ENCODE results near the gene TSPAN13.

TSPAN13 gene

GRCh38 chr7:16810112-16810511 lies 56.6 kb downstream of the TSPAN13 start:
- H4K20me1 ChIP-seq (ENCODE audit: insufficient read depth, low read length) = no peaks in the 10 kb centered on the region
- no peaks in the 10 kb centered on the region for H3K4me1 ChIP-seq (ENCODE audit: insufficient read depth, low read length)
- no peak overlapping the region for H3K9ac ChIP-seq (ENCODE audit: low read depth, low read length)
- H3K9me3 ChIP-seq (ENCODE audit: insufficient read depth, low read length, severe bottlenecking) = no peaks in the 10 kb centered on the region
- H3K27ac ChIP-seq (ENCODE audit: low read length) = no peak overlapping the region
- ATAC-seq (ENCODE audit: insufficient read depth, low read depth) = no peak
- H3K79me2 ChIP-seq (ENCODE audit: insufficient read depth, low read length) = no peaks in the 10 kb centered on the region
- no peak overlapping the region for H3K4me2 ChIP-seq (ENCODE audit: insufficient read depth, low read length)
- no peak for DNase-seq
- TF ChIP-seq CTCF (IDR thresholded peaks at IDR 0.05; ENCODE audit: borderline replicate concordance, extremely low read depth, low read length, poor library complexity, severe bottlenecking) (no peak), EZH2 (IDR thresholded peaks at IDR 0.05; ENCODE audit: borderline replicate concordance, low read depth, low read length, severe bottlenecking) (no peak)
- H3K27me3 ChIP-seq (ENCODE audit: insufficient read depth, low read length, poor library complexity) = no peaks in the 10 kb centered on the region
- H3K36me3 ChIP-seq (ENCODE audit: insufficient read depth, low read length) = no peaks in the 10 kb centered on the region
- no peak overlapping the region for H2AFZ ChIP-seq (ENCODE audit: low read depth, low read length)
- no peak overlapping the region for H3K4me3 ChIP-seq (ENCODE audit: low read depth in 1 of 2, low read length in 2 of 2)

- no peak overlapping the region for H3K4me3 ChIP-seq (ENCODE audit: low read depth in 1 of 2, low read length in 2 of 2)
- H3K27me3 ChIP-seq (ENCODE audit: insufficient read depth, low read length, poor library complexity) = no peaks in the 10 kb centered on the region
- H3K4me2 ChIP-seq (ENCODE audit: insufficient read depth, low read length) = no peak overlapping the region
- H3K27ac ChIP-seq (ENCODE audit: low read length) = no peak overlapping the region
- H4K20me1 ChIP-seq (ENCODE audit: insufficient read depth, low read length) = no peaks in the 10 kb centered on the region
- ATAC-seq (ENCODE audit: insufficient read depth, low read depth) (no peak), DNase-seq (no peak)
- no peaks in the 10 kb centered on the region for H3K79me2 ChIP-seq (ENCODE audit: insufficient read depth, low read length)
- TF ChIP-seq CTCF (IDR thresholded peaks at IDR 0.05; ENCODE audit: borderline replicate concordance, extremely low read depth, low read length, poor library complexity, severe bottlenecking) (no peak), EZH2 (IDR thresholded peaks at IDR 0.05; ENCODE audit: borderline replicate concordance, low read depth, low read length, severe bottlenecking) (no peak)
- H3K36me3 ChIP-seq (ENCODE audit: insufficient read depth, low read length) = no peaks in the 10 kb centered on the region
- no peaks in the 10 kb centered on the region for H3K9me3 ChIP-seq (ENCODE audit: insufficient read depth, low read length, severe bottlenecking)
- no peak overlapping the region for H3K9ac ChIP-seq (ENCODE audit: low read depth, low read length)
- H2AFZ ChIP-seq (ENCODE audit: low read depth, low read length) = no peak overlapping the region
- H3K4me1 ChIP-seq (ENCODE audit: insufficient read depth, low read length) = no peaks in the 10 kb centered on the region
These were observed 57.0 kb downstream of the TSPAN13 start for GRCh38 chr7:16810573-16810972.

- Histone ChIP-seq H3K4me2 (ENCODE audit: insufficient read depth, low read length) (no peak overlapping the region), H3K36me3 (ENCODE audit: insufficient read depth, low read length) (no peaks in the 10 kb centered on the region), H3K27me3 (ENCODE audit: insufficient read depth, low read length, poor library complexity) (no peaks in the 10 kb centered on the region), H4K20me1 (ENCODE audit: insufficient read depth, low read length) (no peaks in the 10 kb centered on the region), H3K9ac (ENCODE audit: low read depth, low read length) (no peak overlapping the region), H3K4me1 (ENCODE audit: insufficient read depth, low read length) (no peaks in the 10 kb centered on the region), H2AFZ (ENCODE audit: low read depth, low read length) (no peak overlapping the region), H3K4me3 (ENCODE audit: low read depth in 1 of 2, low read length in 2 of 2) (no peak overlapping the region), H3K79me2 (ENCODE audit: insufficient read depth, low read length) (no peaks in the 10 kb centered on the region), H3K9me3 (ENCODE audit: insufficient read depth, low read length, severe bottlenecking) (no peaks in the 10 kb centered on the region), H3K27ac (ENCODE audit: low read length) (no peak overlapping the region)
- ATAC-seq (ENCODE audit: insufficient read depth, low read depth) = no peak
- no peak for DNase-seq
- TF ChIP-seq EZH2 (IDR thresholded peaks at IDR 0.05; ENCODE audit: borderline replicate concordance, low read depth, low read length, severe bottlenecking) (no peak), CTCF (IDR thresholded peaks at IDR 0.05; ENCODE audit: borderline replicate concordance, extremely low read depth, low read length, poor library complexity, severe bottlenecking) (no peak)
These were observed 58.0 kb downstream of the TSPAN13 start for GRCh38 chr7:16811551-16811950.

Data from DND-41 (cell line).